DND-41 (cell line): ENCODE measurements around the gene KLC1.

Experiments used
- ATAC-seq: fragments of 200-7000 bp; cut with Tn5 transposase; 3 replicates; pipeline ENCODE4 v1.9.1; 2021; ENCODE audit warnings: low read depth; ENCODE audit not compliant: insufficient read depth
- DNase-seq: peaks from one replicate; pipeline ENCODE4 v3.0.0-alpha.2; 2020
- H2AFZ ChIP-seq: 2 replicates; pipeline ENCODE4 v1.6.0; 2012; ENCODE audit warnings: low read depth, low read length
- H3K27ac ChIP-seq: 2 replicates; pipeline ENCODE4 v1.5.1; 2012; ENCODE audit warnings: low read length, inconsistent platforms
- H3K27me3 ChIP-seq: fragments of 200-600 bp; sonication (generic); 2 replicates; pipeline ENCODE4 v1.6.0; 2012; ENCODE audit warnings: low read length, mild to moderate bottlenecking, inconsistent platforms; ENCODE audit not compliant: insufficient read depth, poor library complexity
- H3K36me3 ChIP-seq: 2 replicates; pipeline ENCODE4 v1.5.1; 2012; ENCODE audit warnings: low read length, inconsistent platforms; ENCODE audit not compliant: insufficient read depth
- H3K4me1 ChIP-seq: 2 replicates; pipeline ENCODE4 v1.5.1; 2012; ENCODE audit warnings: mild to moderate bottlenecking, low read length; ENCODE audit not compliant: insufficient read depth
- H3K4me2 ChIP-seq: 2 replicates; pipeline ENCODE4 v1.6.0; 2012; ENCODE audit warnings: mild to moderate bottlenecking, moderate library complexity, low read length, inconsistent platforms; ENCODE audit not compliant: insufficient read depth
- H3K4me3 ChIP-seq, 2 experiments: fragments of 200-600 bp in 1 of 2; shearing (Covaris generic) in 1 of 2; 2 replicates each; pipeline ENCODE4 v1.5.1; 2012 to 2016; ENCODE audit warnings: inconsistent platforms in 2 of 2, low read length in 2 of 2, mild to moderate bottlenecking in 2 of 2, low read depth in 1 of 2, moderate library complexity in 1 of 2
- H3K79me2 ChIP-seq: 2 replicates; pipeline ENCODE4 v1.6.0; 2012; ENCODE audit warnings: low read length, inconsistent platforms; ENCODE audit not compliant: insufficient read depth
- H3K9ac ChIP-seq: 2 replicates; pipeline ENCODE4 v1.6.0; 2012; ENCODE audit warnings: low read depth, mild to moderate bottlenecking, inconsistent platforms, low read length, moderate library complexity
- H3K9me3 ChIP-seq: 2 replicates; pipeline ENCODE4 v1.5.1; 2012; ENCODE audit warnings: low read length, moderate library complexity, mild to moderate bottlenecking, inconsistent platforms; ENCODE audit not compliant: insufficient read depth, severe bottlenecking
- H4K20me1 ChIP-seq: 2 replicates; pipeline ENCODE4 v1.6.0; 2012; ENCODE audit warnings: low read length; ENCODE audit not compliant: insufficient read depth
- CTCF ChIP-seq: IDR thresholded peaks from 2 replicates; pipeline ENCODE4 v1.5.1; 2012; ENCODE audit warnings: borderline replicate concordance, low read length, moderate library complexity, mild to moderate bottlenecking; ENCODE audit not compliant: poor library complexity, severe bottlenecking; ENCODE audit errors: extremely low read depth
- EZH2 ChIP-seq: IDR thresholded peaks from 3 replicates; pipeline ENCODE4 v1.6.1; 2012; ENCODE audit warnings: borderline replicate concordance, low read depth, mild to moderate bottlenecking, moderate library complexity, low read length, inconsistent platforms; ENCODE audit not compliant: severe bottlenecking

Gene KLC1

GRCh38 chr14:103725001-103725682 lies 96.1 kb downstream of the KLC1 start:
- no peak for ATAC-seq
- H4K20me1 ChIP-seq = peaks cover 40% of the 10 kb centered on the region
- no peak overlapping the region for H2AFZ ChIP-seq
- no peaks in the 10 kb centered on the region for H3K4me1 ChIP-seq
- no peak overlapping the region for H3K27ac ChIP-seq
- H3K9ac ChIP-seq = no peak overlapping the region
- no peak for TF ChIP-seq CTCF
- no peak for TF ChIP-seq EZH2
- no peaks in the 10 kb centered on the region for H3K9me3 ChIP-seq
- H3K4me3 ChIP-seq = no peak overlapping the region
- H3K36me3 ChIP-seq = peaks cover 45% of the 10 kb centered on the region
- H3K27me3 ChIP-seq = no peaks in the 10 kb centered on the region
- H3K4me2 ChIP-seq = no peak overlapping the region
- no peak for DNase-seq
- peaks cover 57% of the 10 kb centered on the region for H3K79me2 ChIP-seq

GRCh38 chr14:103725739-103726395 lies 96.9 kb downstream of the KLC1 start:
- Histone ChIP-seq H3K79me2 (peaks cover 50% of the 10 kb centered on the region), H2AFZ (no peak overlapping the region), H3K4me3 (no peak overlapping the region), H3K4me1 (no peaks in the 10 kb centered on the region), H3K9ac (no peak overlapping the region), H3K36me3 (peaks cover 52% of the 10 kb centered on the region), H3K9me3 (no peaks in the 10 kb centered on the region), H3K4me2 (no peak overlapping the region), H3K27me3 (no peaks in the 10 kb centered on the region), H3K27ac (no peak overlapping the region), H4K20me1 (peaks cover 34% of the 10 kb centered on the region)
- DNase-seq (no peak), ATAC-seq (no peak)
- TF ChIP-seq EZH2 = no peak
- TF ChIP-seq CTCF = no peak

GRCh38 chr14:103726474-103726873 lies 97.5 kb downstream of the KLC1 start:
- H2AFZ ChIP-seq = no peak overlapping the region
- H3K27me3 ChIP-seq = no peaks in the 10 kb centered on the region
- peaks cover 28% of the 10 kb centered on the region for H4K20me1 ChIP-seq
- no peaks in the 10 kb centered on the region for H3K4me1 ChIP-seq
- no peak overlapping the region for H3K27ac ChIP-seq
- no peaks in the 10 kb centered on the region for H3K9me3 ChIP-seq
- no peak for DNase-seq
- no peak overlapping the region for H3K4me2 ChIP-seq
- peaks cover 45% of the 10 kb centered on the region for H3K36me3 ChIP-seq
- no peak overlapping the region for H3K9ac ChIP-seq
- H3K4me3 ChIP-seq = no peak overlapping the region
- no peak for ATAC-seq
- TF ChIP-seq CTCF (no peak), EZH2 (no peak)
- H3K79me2 ChIP-seq = peaks cover 44% of the 10 kb centered on the region
